Thyroid gland (tissue), 4 donors: ENCODE results near the gene DLG2. TPM values are rescaled to one million over a fixed set of nuclear protein-coding genes. Genes with fewer than 3 reads are reported as not detected.

Experiments used
- DNase-seq, 2 donors: peaks; one replicate each; pipeline ENCODE4 v3.0.0-alpha.2; 2019
- H3K27ac ChIP-seq, 3 donors: fragments of 200-600 bp; sonication (generic); 1 replicate in 2 of 3; 2 replicates in 1 of 3; pipeline ENCODE4 v1.5.1; 2016 to 2019; ENCODE audit warnings: mild to moderate bottlenecking in 1 of 3, moderate library complexity in 1 of 3
- H3K27me3 ChIP-seq: fragments of 200-600 bp; sonication (generic); one replicate; pipeline ENCODE4 v1.5.1; 2019
- H3K36me3 ChIP-seq, 2 donors: fragments of 200-600 bp; sonication (generic); one replicate each; pipeline ENCODE4 v1.5.1; 2016 to 2019
- H3K4me1 ChIP-seq, 2 donors: fragments of 200-600 bp; sonication (generic); one replicate each; pipeline ENCODE4 v1.5.1; 2017 to 2019
- H3K4me3 ChIP-seq, 3 donors: fragments of 200-600 bp; sonication (generic); replicated peaks in 1 of 3; 1 replicate in 2 of 3; 2 replicates in 1 of 3; pipeline ENCODE4 v1.5.1; 2016; ENCODE audit warnings: mild to moderate bottlenecking in 1 of 3
- H3K9me3 ChIP-seq: fragments of 200-600 bp; sonication (generic); one replicate; pipeline ENCODE4 v1.5.1; 2017
- POLR2A ChIP-seq, 2 donors: fragments of 450-650 bp; IDR thresholded peaks; one replicate each; pipeline ENCODE4 v1.6.1; 2017; ENCODE audit warnings: antibody characterized with exemption in 2 of 2, mild to moderate bottlenecking in 2 of 2, moderate library complexity in 1 of 2
- WGBS, 2 donors: methylation state at CpG; one replicate each; pipeline ENCODE4 v1.1.5; 2017; 5-methylcytosine and 5-hydroxymethylcytosine counted together
- intact Hi-C: fragments of 100-400 bp; cut with DNase I; formaldehyde crosslinking; loops from one replicate; pipeline ENCODE4 v1.15.1; 2023
- total RNA-seq, 4 donors: library from RNA; depleted of rRNA; stranded (reverse); fragments of >200 nt; gene quantifications; one replicate each; pipeline ENCODE4 v1.2.3, GENCODE V29; 2016
- TF ChIP-seq, protein P1 (sequence below), 6 experiments: fragments of 200-600 bp in 3 of 6; fragments of 450-650 bp in 3 of 6; sonication (generic) in 3 of 6; IDR thresholded peaks; one replicate each; pipeline ENCODE4 v1.5.1; 2016 to 2019; ENCODE audit warnings: antibody characterized with exemption in 6 of 6, mild to moderate bottlenecking in 2 of 6, inconsistent platforms in 1 of 6, moderate library complexity in 1 of 6

The DLG2 gene
- total RNA-seq, 4 donors from 2014 or later: 29.4 to 79.4 (median 42.4) TPM

DNA sequence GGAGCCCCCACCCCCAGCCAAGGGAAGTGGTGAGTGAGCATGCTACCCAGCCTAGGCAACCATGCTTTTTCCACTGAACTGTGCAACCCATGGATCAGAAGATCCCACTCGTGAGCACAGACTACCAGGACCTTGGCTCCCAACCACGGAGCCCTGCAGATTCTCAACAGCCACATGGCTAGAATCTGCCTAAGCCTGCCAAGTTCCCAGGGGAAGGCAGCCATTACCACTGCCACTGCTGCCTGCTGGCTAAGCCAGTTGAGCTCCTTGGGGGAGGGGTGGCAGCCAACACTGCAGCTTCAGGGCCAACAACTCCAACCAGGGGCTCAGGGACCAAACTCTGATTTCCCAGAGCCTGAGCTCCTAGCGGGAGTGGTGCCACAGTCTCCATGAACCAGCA lies 195.8 kb downstream of the DLG2 start:
- Histone ChIP-seq H3K27ac (peak overlapping the region in 2 of 3 donors; percentile 13 to 26), H3K9me3 (no peaks in the 10 kb centered on the region), H3K36me3 (no peaks in the 10 kb centered on the region), H3K27me3 (no peaks in the 10 kb centered on the region), H3K4me3 (no peak overlapping the region), H3K4me1 (peaks cover 0 to 4% of the 10 kb centered on the region in 2 donors)
- peak; percentile 15 to 52 for DNase-seq
- TF ChIP-seq POLR2A (IDR thresholded peaks at IDR 0.05): no peak
- TF ChIP-seq, protein P1, sequence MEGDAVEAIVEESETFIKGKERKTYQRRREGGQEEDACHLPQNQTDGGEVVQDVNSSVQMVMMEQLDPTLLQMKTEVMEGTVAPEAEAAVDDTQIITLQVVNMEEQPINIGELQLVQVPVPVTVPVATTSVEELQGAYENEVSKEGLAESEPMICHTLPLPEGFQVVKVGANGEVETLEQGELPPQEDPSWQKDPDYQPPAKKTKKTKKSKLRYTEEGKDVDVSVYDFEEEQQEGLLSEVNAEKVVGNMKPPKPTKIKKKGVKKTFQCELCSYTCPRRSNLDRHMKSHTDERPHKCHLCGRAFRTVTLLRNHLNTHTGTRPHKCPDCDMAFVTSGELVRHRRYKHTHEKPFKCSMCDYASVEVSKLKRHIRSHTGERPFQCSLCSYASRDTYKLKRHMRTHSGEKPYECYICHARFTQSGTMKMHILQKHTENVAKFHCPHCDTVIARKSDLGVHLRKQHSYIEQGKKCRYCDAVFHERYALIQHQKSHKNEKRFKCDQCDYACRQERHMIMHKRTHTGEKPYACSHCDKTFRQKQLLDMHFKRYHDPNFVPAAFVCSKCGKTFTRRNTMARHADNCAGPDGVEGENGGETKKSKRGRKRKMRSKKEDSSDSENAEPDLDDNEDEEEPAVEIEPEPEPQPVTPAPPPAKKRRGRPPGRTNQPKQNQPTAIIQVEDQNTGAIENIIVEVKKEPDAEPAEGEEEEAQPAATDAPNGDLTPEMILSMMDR (IDR thresholded peaks at IDR 0.05): no peak
- WGBS, 2 donors: 55 to 100% methylated on average over 1 to 3 of the region's 3 CpGs
- intact Hi-C loops: no loop called here

DNA sequence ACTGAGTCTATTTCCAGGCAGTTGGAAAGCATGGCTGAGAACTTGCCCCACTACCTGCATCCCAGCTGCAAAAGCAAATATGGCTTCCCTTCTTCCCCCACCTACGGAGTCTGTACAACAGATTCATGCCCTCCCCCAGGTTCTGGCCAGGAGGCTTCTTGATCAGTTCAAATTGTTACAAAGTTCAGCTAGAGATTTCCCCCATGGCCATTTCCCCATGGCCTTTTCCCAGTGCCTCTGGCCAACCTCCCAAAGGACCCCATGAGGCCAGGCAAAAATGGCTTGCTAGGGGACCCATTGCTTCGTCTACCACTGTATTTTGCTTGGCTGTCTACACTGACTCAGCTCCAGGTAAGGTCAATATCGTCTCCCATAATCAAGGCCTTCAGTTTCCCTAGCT lies 203.3 kb downstream of the DLG2 start:
- intact Hi-C loops: no loop called here
- no peak for DNase-seq
- TF ChIP-seq, protein P1 (IDR thresholded peaks at IDR 0.05): no peak
- TF ChIP-seq POLR2A (IDR thresholded peaks at IDR 0.05): no peak
- no peak overlapping the region for H3K27ac ChIP-seq
- no peaks in the 10 kb centered on the region for H3K4me1 ChIP-seq
- 91 to 93% methylated on average over 3 of the region's 3 CpGs for WGBS, 2 donors
- H3K27me3 ChIP-seq: no peaks in the 10 kb centered on the region
- H3K4me3 ChIP-seq: no peak overlapping the region
- no peaks in the 10 kb centered on the region for H3K36me3 ChIP-seq
- H3K9me3 ChIP-seq: no peaks in the 10 kb centered on the region

DNA sequence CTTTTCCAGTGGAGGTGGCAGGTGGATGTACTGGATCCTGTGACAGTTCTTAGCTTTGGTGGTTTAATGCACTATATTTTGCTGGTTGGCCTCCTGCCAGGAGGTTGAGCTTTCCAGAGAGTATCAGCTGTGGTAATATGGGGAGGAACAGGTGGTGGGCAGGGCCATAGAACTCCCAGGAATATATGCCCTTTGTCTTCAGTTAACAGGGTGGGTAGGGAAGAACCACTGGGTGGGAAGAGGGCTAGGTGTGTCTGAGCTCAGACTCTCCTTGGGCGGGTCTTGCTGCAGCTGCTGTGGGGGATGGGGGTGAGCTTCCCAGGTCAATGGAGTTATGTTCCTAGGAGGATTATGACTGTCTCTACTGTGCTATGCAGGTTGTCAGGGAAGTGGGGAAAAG lies 203.8 kb downstream of the DLG2 start:
- WGBS, 2 donors: 90 to 100% methylated on average over 1 of the region's 1 CpG
- Histone ChIP-seq H3K27ac (no peak overlapping the region), H3K4me3 (no peak overlapping the region), H3K9me3 (no peaks in the 10 kb centered on the region), H3K27me3 (no peaks in the 10 kb centered on the region), H3K36me3 (no peaks in the 10 kb centered on the region), H3K4me1 (no peaks in the 10 kb centered on the region)
- TF ChIP-seq POLR2A (IDR thresholded peaks at IDR 0.05): no peak
- intact Hi-C loops: no loop called here
- no peak for DNase-seq

DNA sequence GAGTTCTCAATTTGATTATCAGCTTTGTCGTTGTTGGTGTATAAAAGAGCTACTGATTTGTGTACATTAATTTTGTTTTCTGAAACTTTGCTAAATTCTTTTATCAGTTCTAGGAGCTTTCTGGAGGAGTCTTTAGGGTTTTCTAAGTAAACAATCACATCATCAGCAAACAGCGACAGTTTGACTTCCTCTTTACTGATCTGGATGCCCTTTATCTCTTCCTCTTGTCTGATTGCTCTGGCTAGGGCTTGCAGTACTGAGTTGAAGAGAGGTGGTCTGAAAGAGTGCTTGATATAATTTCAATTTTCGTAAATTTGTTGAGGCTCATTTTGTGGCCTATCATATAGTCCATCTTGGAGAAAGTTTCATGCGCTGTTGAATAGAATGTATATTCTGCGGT lies 213.0 kb downstream of the DLG2 start:
- WGBS, 2 donors: 86 to 88% methylated on average over 5 of the region's 5 CpGs
- Histone ChIP-seq H3K27me3 (no peaks in the 10 kb centered on the region), H3K4me3 (no peak overlapping the region), H3K9me3 (no peaks in the 10 kb centered on the region), H3K4me1 (no peaks in the 10 kb centered on the region), H3K27ac (no peak overlapping the region), H3K36me3 (no peaks in the 10 kb centered on the region)
- intact Hi-C loops: no loop called here
- TF ChIP-seq, protein P1 (IDR thresholded peaks at IDR 0.05): no peak
- no peak for TF ChIP-seq POLR2A (IDR thresholded peaks at IDR 0.05)
- DNase-seq: no peak

DNA sequence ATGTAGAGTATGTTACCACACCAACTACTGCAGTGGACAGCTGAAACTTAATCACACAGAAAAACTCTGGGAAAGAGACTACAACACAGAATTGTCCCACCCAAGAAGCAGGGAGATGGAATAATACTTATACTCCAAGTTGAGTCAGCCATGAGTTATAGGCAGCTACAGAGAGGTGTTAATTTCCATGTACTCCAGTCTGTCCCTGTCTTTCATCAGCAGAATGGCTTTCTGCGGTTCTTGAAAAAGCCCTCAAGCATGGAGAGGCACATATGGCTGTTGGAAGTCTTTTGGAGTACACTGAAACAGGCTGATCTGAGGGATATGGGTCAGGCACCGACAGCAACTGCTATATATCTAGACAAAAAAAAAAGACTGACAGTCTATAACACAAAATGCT lies 219.5 kb downstream of the DLG2 start:
- Histone ChIP-seq H3K4me1 (no peaks in the 10 kb centered on the region), H3K4me3 (no peak overlapping the region), H3K27ac (no peak overlapping the region), H3K27me3 (no peaks in the 10 kb centered on the region), H3K9me3 (no peaks in the 10 kb centered on the region), H3K36me3 (no peaks in the 10 kb centered on the region)
- intact Hi-C loops: no loop called here
- TF ChIP-seq, protein P1 (IDR thresholded peaks at IDR 0.05): no peak
- no peak for TF ChIP-seq POLR2A (IDR thresholded peaks at IDR 0.05)
- 15 to 32% methylated on average over 2 of the region's 2 CpGs for WGBS, 2 donors
- no peak for DNase-seq

DNA sequence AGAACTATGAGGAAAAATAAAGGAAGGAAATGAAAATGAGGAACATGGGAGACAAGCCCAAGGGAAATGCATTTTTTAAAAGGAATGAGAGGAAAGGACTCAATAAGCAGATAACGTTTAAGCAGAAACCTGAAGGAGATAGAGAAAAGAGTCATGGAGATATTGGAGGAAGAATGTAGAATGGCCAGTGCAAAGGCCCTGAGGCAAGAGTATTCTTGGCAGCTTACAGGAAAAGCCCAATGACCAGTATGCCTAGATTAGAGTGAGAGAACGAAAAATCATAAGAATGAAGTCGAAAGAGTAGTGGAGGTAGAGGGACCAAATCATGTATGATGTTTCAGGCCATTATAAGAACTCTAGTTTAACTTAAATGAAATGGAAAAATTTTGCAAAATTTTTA lies 220.3 kb downstream of the DLG2 start:
- no peak for DNase-seq
- TF ChIP-seq POLR2A (IDR thresholded peaks at IDR 0.05): no peak
- TF ChIP-seq, protein P1 (IDR thresholded peaks at IDR 0.05): no peak
- Histone ChIP-seq H3K27me3 (no peaks in the 10 kb centered on the region), H3K4me1 (no peaks in the 10 kb centered on the region), H3K9me3 (no peaks in the 10 kb centered on the region), H3K27ac (no peak overlapping the region), H3K36me3 (no peaks in the 10 kb centered on the region), H3K4me3 (no peak overlapping the region)
- 90% methylated on average over 3 of the region's 3 CpGs for WGBS, 2 donors
- intact Hi-C loops: no loop called here
